Measurements from ENCODE around the gene LRRC3. TPM values are rescaled to one million over a fixed set of nuclear protein-coding genes. Genes with fewer than 3 reads are reported as not detected.

LRRC3 gene
- total and polyA plus RNA-seq, 2 of the 8 experiments (the other 6 are each of a cell fraction or from before 2014, with no cell fraction given) = 3.1 to 5.4 TPM

GRCh38 chr21:44462086-44462833, 7.0 kb downstream of the LRRC3 start:
- DNase-seq (ENCODE audit: low read depth in 1 of 2, low spot score in 2 of 2) (no peak), FAIRE-seq (no peak)
- no peak overlapping the region for H3K56ac ChIP-seq (replicated peaks; ENCODE audit: insufficient read length, low read depth, low read length)
- no peak overlapping the region for H3K4ac ChIP-seq (replicated peaks; ENCODE audit: insufficient read length, low read depth, low read length)
- no peak overlapping the region for H4K91ac ChIP-seq (replicated peaks; ENCODE audit: insufficient read length, low read length)
- H3K27ac ChIP-seq (ENCODE audit: low read depth, low read length) = no peak overlapping the region
- 90% methylated on average over 25 of the region's 25 CpGs; no CpG with 5 or more reads in 1 of the 2 experiments for WGBS, 2 experiments (ENCODE audit: extremely low coverage in 1 of 2, insufficient coverage in 1 of 2, insufficient read length in 1 of 2, insufficient replicate concordance in 2 of 2, low coverage in 1 of 2, low lambda C conversion rate in 2 of 2, missing lambda C conversion rate in 1 of 2)
- no peak overlapping the region for H4K5ac ChIP-seq (ENCODE audit: insufficient read length, low read depth, low read length)
- no peaks in the 10 kb centered on the region for H3K36me3 ChIP-seq (ENCODE audit: control insufficient read depth in 2 of 4, insufficient read depth in 4 of 4, low read length in 3 of 4)
- H2BK15ac ChIP-seq (ENCODE audit: low read length) = no peak overlapping the region
- peaks cover 0 to 2% (median 0%) of the 10 kb centered on the region in 4 experiments; a peak in 2 of 7 replicates for H3K4me1 ChIP-seq (replicated peaks in 1 of 4; ENCODE audit: control insufficient read depth in 3 of 4, insufficient read depth in 4 of 4, low read length in 3 of 4)
- H3K9ac ChIP-seq (replicated peaks in 1 of 4; ENCODE audit: extremely low read depth in 1 of 4, low read depth in 3 of 4, low read length in 3 of 4) = no peak overlapping the region
- TF ChIP-seq JUN (IDR thresholded peaks at IDR 0.05; ENCODE audit: low read depth, low read length) (no peak), SRF (IDR thresholded peaks at IDR 0.05; ENCODE audit: low read depth, low read length) (no peak), CHD1 (IDR thresholded peaks at IDR 0.05; ENCODE audit: low read depth, low read length) (no peak), CBX5 (IDR thresholded peaks at IDR 0.05; ENCODE audit: low read depth, low read length) (no peak), E2F6 (IDR thresholded peaks at IDR 0.05) (no peak), SIRT6 (IDR thresholded peaks at IDR 0.05; ENCODE audit: low read length) (no peak)
- H3K4me3 ChIP-seq (ENCODE audit: extremely low read depth in 1 of 4, insufficient read depth in 2 of 4, low read depth in 3 of 4, low read length in 4 of 4) = no peak overlapping the region
- peak overlapping the region; percentile 5; the same call in 1 of the 2 replicates for H4K8ac ChIP-seq (ENCODE audit: extremely low read depth, insufficient read depth, low read length)
- no peak overlapping the region for H2AK5ac ChIP-seq (ENCODE audit: low read depth, low read length)
- H3K79me2 ChIP-seq (ENCODE audit: control insufficient read depth in 1 of 2, insufficient read depth in 2 of 2, low read length in 2 of 2) = no peaks in the 10 kb centered on the region
- H2AFZ ChIP-seq (ENCODE audit: low read length) = no peak overlapping the region
- POLR2A ChIA-PET (ENCODE audit: partially characterized antibody) = no interaction called here
- peaks cover 0 to 3% of the 10 kb centered on the region in 2 experiments for H4K20me1 ChIP-seq (replicated peaks in 1 of 2; ENCODE audit: control insufficient read depth in 1 of 2, insufficient read depth in 2 of 2, low read length in 2 of 2)
- H3K4me2 ChIP-seq (ENCODE audit: insufficient read depth in 1 of 2, low read depth in 2 of 2, low read length in 2 of 2) = no peak overlapping the region
- peak overlapping the region; percentile 27; the same call in 1 of the 2 replicates for H2BK12ac ChIP-seq (ENCODE audit: low read depth, low read length)
- no peaks in the 10 kb centered on the region for H3K9me3 ChIP-seq (ENCODE audit: insufficient read depth in 2 of 2, low read depth in 1 of 2, low read length in 1 of 2)
- no peak overlapping the region for H3K23ac ChIP-seq (ENCODE audit: insufficient read length)
- H3K27me3 ChIP-seq (replicated peaks in 1 of 4; ENCODE audit: control insufficient read depth in 3 of 4, extremely low read depth in 1 of 4, insufficient read depth in 3 of 4, low read length in 3 of 4) = no peaks in the 10 kb centered on the region
- no peak overlapping the region for H3K18ac ChIP-seq (ENCODE audit: extremely low read depth, low read length)
- CTCF ChIA-PET (ENCODE audit: partially characterized antibody) = interaction anchor here (0.6 to 1.6 kb wide), 8 partner anchors 8 to 272 kb away, joined by 3 to 13 read pairs (median 4); no protein-coding TSS in a partner anchor
- H2BK120ac ChIP-seq (replicated peaks; ENCODE audit: low read depth, low read length) = no peak overlapping the region
- H3K23me2 ChIP-seq (ENCODE audit: low read depth, low read length) = no peaks in the 10 kb centered on the region; the same call in 1 of the 2 replicates
- no peaks in the 10 kb centered on the region for H3K79me1 ChIP-seq (ENCODE audit: low read depth, low read length)
- H2BK20ac ChIP-seq (ENCODE audit: low read length) = no peak overlapping the region
- H3K14ac ChIP-seq (ENCODE audit: insufficient read length) = no peak overlapping the region
- peak overlapping the region; percentile 44; the same call in 1 of the 2 replicates for H2BK5ac ChIP-seq (ENCODE audit: low read depth, low read length)

Data from H1 (cell line).